Measurements from ENCODE around the gene BLTP2.

DNA sequence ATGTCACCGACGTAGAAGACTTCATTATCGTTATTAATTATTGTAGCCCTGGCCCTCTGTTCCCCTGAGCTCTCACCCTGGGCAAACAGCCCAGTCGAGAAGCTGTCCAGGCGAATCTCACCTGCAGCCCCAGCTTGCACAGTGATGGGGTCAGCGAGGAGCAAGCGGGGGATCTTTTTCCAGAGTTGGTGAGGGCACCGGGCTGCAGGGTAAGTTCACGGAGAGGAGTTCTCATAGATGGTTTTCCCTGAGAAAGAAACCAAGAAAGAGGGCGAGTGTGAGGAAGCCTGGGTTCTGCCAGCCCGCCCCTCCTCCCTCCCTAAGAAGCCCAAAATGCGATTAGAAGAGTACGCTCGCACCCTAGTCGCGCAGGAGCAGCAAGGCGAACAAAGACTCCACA lies 46.6 kb downstream of the BLTP2 start:
- TF ChIP-seq, protein P1, sequence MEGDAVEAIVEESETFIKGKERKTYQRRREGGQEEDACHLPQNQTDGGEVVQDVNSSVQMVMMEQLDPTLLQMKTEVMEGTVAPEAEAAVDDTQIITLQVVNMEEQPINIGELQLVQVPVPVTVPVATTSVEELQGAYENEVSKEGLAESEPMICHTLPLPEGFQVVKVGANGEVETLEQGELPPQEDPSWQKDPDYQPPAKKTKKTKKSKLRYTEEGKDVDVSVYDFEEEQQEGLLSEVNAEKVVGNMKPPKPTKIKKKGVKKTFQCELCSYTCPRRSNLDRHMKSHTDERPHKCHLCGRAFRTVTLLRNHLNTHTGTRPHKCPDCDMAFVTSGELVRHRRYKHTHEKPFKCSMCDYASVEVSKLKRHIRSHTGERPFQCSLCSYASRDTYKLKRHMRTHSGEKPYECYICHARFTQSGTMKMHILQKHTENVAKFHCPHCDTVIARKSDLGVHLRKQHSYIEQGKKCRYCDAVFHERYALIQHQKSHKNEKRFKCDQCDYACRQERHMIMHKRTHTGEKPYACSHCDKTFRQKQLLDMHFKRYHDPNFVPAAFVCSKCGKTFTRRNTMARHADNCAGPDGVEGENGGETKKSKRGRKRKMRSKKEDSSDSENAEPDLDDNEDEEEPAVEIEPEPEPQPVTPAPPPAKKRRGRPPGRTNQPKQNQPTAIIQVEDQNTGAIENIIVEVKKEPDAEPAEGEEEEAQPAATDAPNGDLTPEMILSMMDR (conservative IDR thresholded peaks at IDR 0.05): no peak
- TF ChIP-seq ZFX (IDR thresholded peaks at IDR 0.05): no peak
